ENCODE data around the gene TPPP3.

TPPP3 gene

GRCh38 chr16:67342616-67343015 lies 50.7 kb downstream of the TPPP3 start:
- Histone ChIP-seq H3K4me1 (ENCODE audit: control insufficient read depth, insufficient read depth, low read length) (peaks cover 12% of the 10 kb centered on the region), H3K9ac (ENCODE audit: low read length) (no peak overlapping the region), H3K36me3 (ENCODE audit: control insufficient read depth, insufficient read depth, low read length) (no peaks in the 10 kb centered on the region), H3K4me3 (ENCODE audit: low read length) (no peak overlapping the region), H3K9me3 (ENCODE audit: control insufficient read depth, low read length) (no peaks in the 10 kb centered on the region), H3K27me3 (ENCODE audit: control insufficient read depth, insufficient read depth, low read length) (no peaks in the 10 kb centered on the region)

- Histone ChIP-seq H3K4me3 (ENCODE audit: low read length) (no peak overlapping the region), H3K9me3 (ENCODE audit: control insufficient read depth, low read length) (no peaks in the 10 kb centered on the region), H3K4me1 (ENCODE audit: control insufficient read depth, insufficient read depth, low read length) (peaks cover 7% of the 10 kb centered on the region), H3K9ac (ENCODE audit: low read length) (no peak overlapping the region), H3K36me3 (ENCODE audit: control insufficient read depth, insufficient read depth, low read length) (no peaks in the 10 kb centered on the region), H3K27me3 (ENCODE audit: control insufficient read depth, insufficient read depth, low read length) (no peaks in the 10 kb centered on the region)
Observed at GRCh38 chr16:67341250-67341649, 52.0 kb downstream of the TPPP3 start.
